Breast epithelium (tissue), 3 donors: ENCODE results near the gene OR5J2.

Experiments
- POLR2A ChIP-seq: fragments of 450-650 bp; IDR thresholded peaks from one replicate; pipeline ENCODE4 v1.6.1; 2016; ENCODE audit warnings: antibody characterized with exemption, mild to moderate bottlenecking, moderate library complexity
- TF ChIP-seq, protein P1 (sequence below), 3 donors: fragments of 450-650 bp; IDR thresholded peaks; one replicate each; pipeline ENCODE4 v1.5.1; 2016 to 2017; ENCODE audit warnings: antibody characterized with exemption in 3 of 3, mild to moderate bottlenecking in 3 of 3, moderate library complexity in 3 of 3

DNA sequence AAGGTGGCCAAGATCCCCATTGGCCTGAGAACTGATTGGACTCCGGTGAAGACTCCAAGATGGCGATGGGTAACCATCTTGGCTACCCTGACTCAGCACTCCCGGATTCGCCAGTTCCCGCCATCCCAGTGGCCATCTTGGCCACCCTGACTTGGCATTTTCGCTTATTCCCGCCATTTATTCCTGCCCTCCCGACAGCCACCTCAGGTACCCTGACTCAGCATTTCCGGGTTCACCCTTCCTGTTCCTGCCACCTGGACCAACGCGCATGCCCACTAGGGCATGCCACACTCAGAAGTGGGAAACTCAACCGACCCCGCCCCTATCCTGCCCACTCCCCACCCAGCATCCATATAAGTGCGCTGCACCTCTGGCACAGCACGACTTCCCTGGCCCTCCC lies 24.1 kb upstream of the OR5J2 start:
- TF ChIP-seq, protein P1, sequence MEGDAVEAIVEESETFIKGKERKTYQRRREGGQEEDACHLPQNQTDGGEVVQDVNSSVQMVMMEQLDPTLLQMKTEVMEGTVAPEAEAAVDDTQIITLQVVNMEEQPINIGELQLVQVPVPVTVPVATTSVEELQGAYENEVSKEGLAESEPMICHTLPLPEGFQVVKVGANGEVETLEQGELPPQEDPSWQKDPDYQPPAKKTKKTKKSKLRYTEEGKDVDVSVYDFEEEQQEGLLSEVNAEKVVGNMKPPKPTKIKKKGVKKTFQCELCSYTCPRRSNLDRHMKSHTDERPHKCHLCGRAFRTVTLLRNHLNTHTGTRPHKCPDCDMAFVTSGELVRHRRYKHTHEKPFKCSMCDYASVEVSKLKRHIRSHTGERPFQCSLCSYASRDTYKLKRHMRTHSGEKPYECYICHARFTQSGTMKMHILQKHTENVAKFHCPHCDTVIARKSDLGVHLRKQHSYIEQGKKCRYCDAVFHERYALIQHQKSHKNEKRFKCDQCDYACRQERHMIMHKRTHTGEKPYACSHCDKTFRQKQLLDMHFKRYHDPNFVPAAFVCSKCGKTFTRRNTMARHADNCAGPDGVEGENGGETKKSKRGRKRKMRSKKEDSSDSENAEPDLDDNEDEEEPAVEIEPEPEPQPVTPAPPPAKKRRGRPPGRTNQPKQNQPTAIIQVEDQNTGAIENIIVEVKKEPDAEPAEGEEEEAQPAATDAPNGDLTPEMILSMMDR (IDR thresholded peaks at IDR 0.05), result no peak
- no peak for TF ChIP-seq POLR2A
